ENCODE data around the gene NPSR1. TPM values are rescaled to one million over a fixed set of nuclear protein-coding genes. Genes with fewer than 3 reads are reported as not detected.

The NPSR1 gene
- total RNA-seq, 2 donors from 2014 or later = not detected

GRCh38 chr7:34662058-34662708 lies 4.2 kb downstream of the NPSR1 start:
- 75 to 77% methylated on average over 8 of the region's 8 CpGs for WGBS, 2 donors
- H3K4me1 ChIP-seq = no peaks in the 10 kb centered on the region
- no peak overlapping the region for H3K27ac ChIP-seq
- H3K4me3 ChIP-seq = no peak overlapping the region
- DNase-seq (no peak), ATAC-seq (no peak)
- no peak for TF ChIP-seq CTCF (IDR thresholded peaks at IDR 0.05)
- no peak for TF ChIP-seq POLR2A (IDR thresholded peaks at IDR 0.05)
- H3K9me3 ChIP-seq = no peaks in the 10 kb centered on the region
- H3K27me3 ChIP-seq = no peaks in the 10 kb centered on the region
- no peaks in the 10 kb centered on the region for H3K36me3 ChIP-seq (replicated peaks in 1 of 2; ENCODE audit: insufficient read depth in 1 of 2, low read depth in 2 of 2)
- intact Hi-C loops (cut with DNase I) = no loop called here

GRCh38 chr7:34664755-34665154 lies 6.7 kb downstream of the NPSR1 start:
- no peak for TF ChIP-seq POLR2A (IDR thresholded peaks at IDR 0.05)
- no peak for TF ChIP-seq CTCF (IDR thresholded peaks at IDR 0.05)
- H3K4me3 ChIP-seq = no peak overlapping the region
- H3K9me3 ChIP-seq = no peaks in the 10 kb centered on the region
- no peaks in the 10 kb centered on the region for H3K27me3 ChIP-seq
- no peaks in the 10 kb centered on the region for H3K36me3 ChIP-seq (replicated peaks in 1 of 2; ENCODE audit: insufficient read depth in 1 of 2, low read depth in 2 of 2)
- no peak overlapping the region for H3K27ac ChIP-seq
- DNase-seq (no peak), ATAC-seq (no peak)
- intact Hi-C loops (cut with DNase I) = no loop called here
- no peaks in the 10 kb centered on the region for H3K4me1 ChIP-seq

GRCh38 chr7:34672430-34672829 lies 14.4 kb downstream of the NPSR1 start:
- Histone ChIP-seq H3K27me3 (no peaks in the 10 kb centered on the region), H3K9me3 (no peaks in the 10 kb centered on the region)

GRCh38 chr7:34673066-34673465 lies 15.0 kb downstream of the NPSR1 start:
- no peak overlapping the region for H3K4me3 ChIP-seq
- H3K9me3 ChIP-seq = no peaks in the 10 kb centered on the region
- TF ChIP-seq CTCF (IDR thresholded peaks at IDR 0.05) (no peak), POLR2A (IDR thresholded peaks at IDR 0.05) (no peak)
- intact Hi-C loops (cut with DNase I) = no loop called here
- H3K27ac ChIP-seq = no peak overlapping the region
- no peaks in the 10 kb centered on the region for H3K4me1 ChIP-seq
- DNase-seq = no peak
- no peaks in the 10 kb centered on the region for H3K36me3 ChIP-seq (replicated peaks in 1 of 2; ENCODE audit: insufficient read depth in 1 of 2, low read depth in 2 of 2)
- H3K27me3 ChIP-seq = no peaks in the 10 kb centered on the region
- ATAC-seq = no peak
- WGBS, 2 donors = 54 to 84% methylated on average over 3 of the region's 3 CpGs

More at GRCh38 chr7:34672430-34672829, 14.4 kb downstream of the NPSR1 start:
- H3K4me1 ChIP-seq = no peaks in the 10 kb centered on the region
- H3K36me3 ChIP-seq (replicated peaks in 1 of 2; ENCODE audit: insufficient read depth in 1 of 2, low read depth in 2 of 2) = no peaks in the 10 kb centered on the region
- DNase-seq (no peak), ATAC-seq (no peak)
- no peak overlapping the region for H3K27ac ChIP-seq
- WGBS, 2 donors = 54 to 74% methylated on average over 6 of the region's 6 CpGs
- TF ChIP-seq CTCF (IDR thresholded peaks at IDR 0.05) (no peak), POLR2A (IDR thresholded peaks at IDR 0.05) (no peak)
- intact Hi-C loops (cut with DNase I) = no loop called here
- H3K4me3 ChIP-seq = no peak overlapping the region

DNA sequence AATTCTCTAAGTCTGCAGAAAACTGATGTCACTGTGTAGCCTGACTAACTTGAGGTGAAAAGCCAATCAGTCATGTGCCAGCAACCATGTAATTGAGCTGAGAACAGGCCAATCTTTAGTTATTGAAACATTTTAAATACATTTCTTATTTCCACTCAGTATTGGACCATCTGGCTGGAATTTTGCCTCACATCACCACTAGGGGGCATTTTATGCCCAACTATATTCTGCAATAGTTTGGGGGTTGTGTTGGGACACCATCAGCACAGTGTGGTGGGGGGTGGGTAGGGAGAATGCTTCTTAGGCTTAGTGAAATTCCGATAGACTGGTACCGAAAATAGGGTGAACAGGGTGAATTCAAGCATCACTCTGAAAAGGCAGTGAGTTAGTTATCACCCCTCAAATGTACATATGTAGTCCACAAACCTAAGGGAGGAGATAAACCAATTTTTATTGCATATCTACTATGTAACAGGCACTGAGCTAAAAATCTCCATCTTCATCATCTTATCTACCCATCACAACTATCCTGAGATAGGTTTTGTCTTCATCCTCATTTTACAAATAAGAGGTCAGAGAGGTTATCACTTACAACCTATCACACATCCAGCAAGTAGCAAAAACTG lies 17.8 kb downstream of the NPSR1 start:
- no peaks in the 10 kb centered on the region for H3K9me3 ChIP-seq
- WGBS, 2 donors = 41 to 58% methylated on average over 2 of the region's 2 CpGs
- no peak overlapping the region for H3K4me3 ChIP-seq
- ATAC-seq (no peak), DNase-seq (peak; percentile 10 to 14 (median 12))
- intact Hi-C loops (cut with DNase I) = no loop called here
- no peak overlapping the region for H3K27ac ChIP-seq
- no peaks in the 10 kb centered on the region for H3K4me1 ChIP-seq
- TF ChIP-seq CTCF (IDR thresholded peaks at IDR 0.05) (peak in 6 of 7 experiments; percentile 27 to 47 (median 41)), POLR2A (IDR thresholded peaks at IDR 0.05) (no peak)
- H3K27me3 ChIP-seq = no peaks in the 10 kb centered on the region
- no peaks in the 10 kb centered on the region for H3K36me3 ChIP-seq (replicated peaks in 1 of 2; ENCODE audit: insufficient read depth in 1 of 2, low read depth in 2 of 2)

Data from body of pancreas (tissue), 4 donors.